Hippocampal formation (tissue), 2 donors: Measurements from ENCODE around the gene NRBP1.
"Not testable (repeated sequence)": the region's sequence is repeated elsewhere in the genome, so short reads cannot be mapped to it uniquely, and the experiment has no call there.

Experiments
- DNase-seq, 2 donors: peaks; one replicate each; lab custom pipeline; 2025; lab: John Stamatoyannopoulos, UW

Gene NRBP1

DNA sequence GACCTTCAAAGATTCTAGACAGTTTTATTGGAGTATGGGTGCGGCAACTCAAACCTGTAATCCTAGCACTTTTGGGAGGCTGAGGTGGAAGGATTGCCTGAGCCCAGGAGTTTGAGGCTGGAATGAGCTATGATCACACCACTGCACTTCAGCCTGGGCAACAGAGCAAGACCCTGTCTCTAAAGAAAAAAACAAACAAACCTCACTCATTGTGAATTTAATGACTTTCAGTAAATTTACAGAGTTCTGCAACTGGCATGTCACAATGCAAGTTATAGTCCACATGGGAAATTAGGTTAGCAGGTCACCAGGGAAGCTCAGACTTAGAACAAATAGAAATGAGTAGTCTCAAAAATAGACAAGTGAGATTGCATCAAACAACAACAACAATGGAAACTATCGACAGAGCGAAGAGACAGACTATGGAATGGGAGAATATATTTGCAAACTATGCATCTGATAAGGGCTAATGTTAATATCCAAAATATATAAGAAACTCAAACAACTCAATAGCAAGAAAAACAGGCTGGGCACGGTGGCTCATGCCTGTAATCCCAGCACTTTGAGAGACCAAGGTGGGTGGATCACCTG, 6.7 kb upstream of the NRBP1 start:
- no peak for DNase-seq

DNA sequence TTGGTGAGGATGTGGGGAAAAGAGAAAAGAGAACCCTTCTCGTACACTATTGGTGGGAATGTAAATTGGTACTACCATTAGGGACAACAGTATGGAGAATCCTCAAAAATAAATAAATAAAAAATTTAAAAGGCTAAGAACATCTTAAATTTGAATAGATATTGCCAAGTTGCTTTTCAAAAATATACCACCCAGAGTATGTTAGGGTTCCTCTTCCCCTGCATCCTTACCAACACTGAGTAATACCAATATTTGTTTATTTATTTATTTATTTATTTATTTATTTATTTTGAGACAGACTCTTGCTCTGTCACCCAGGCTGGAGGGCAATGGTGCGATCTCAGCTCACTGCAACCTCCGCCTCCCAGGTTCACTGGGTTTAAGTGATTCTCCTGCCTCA, 5.5 kb upstream of the NRBP1 start:
- DNase-seq = no peak

DNA sequence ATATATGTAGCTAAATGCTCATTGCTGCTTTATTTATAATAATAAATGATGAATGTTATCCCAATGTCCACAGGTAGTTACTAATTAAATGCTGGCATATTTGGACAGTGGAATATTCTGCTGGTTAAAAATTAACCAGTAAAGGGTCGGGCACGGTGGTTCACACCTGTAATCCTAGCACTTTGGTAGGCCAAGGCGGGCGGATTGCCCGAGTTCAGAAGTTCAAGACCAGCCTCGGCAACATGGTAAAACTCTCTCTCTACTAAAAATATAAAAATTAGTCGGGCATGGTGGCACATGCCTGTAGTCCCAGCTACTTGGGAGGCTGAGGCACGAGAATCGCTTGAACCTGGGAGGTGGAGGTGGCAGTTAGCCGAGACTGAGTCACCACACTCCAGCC, 3.4 kb upstream of the NRBP1 start:
- not testable (repeated sequence) for DNase-seq

DNA sequence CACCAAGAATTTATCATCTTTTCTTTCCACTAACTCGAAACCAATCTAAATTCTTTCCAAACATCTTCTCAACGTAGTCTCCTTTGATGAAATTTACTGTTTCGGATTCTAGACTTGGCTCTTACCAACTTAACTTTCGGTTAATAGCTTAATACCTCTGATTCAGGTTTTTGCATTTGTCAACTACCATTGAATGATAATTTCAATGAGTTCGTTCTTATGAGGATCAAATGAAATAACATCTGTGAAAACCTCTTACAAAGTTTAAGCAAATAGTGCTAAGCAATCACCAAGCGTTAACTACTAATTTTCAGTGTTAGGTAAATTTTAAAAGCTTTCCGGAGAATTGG, 593 bp upstream of the NRBP1 start:
- no peak for DNase-seq

DNA sequence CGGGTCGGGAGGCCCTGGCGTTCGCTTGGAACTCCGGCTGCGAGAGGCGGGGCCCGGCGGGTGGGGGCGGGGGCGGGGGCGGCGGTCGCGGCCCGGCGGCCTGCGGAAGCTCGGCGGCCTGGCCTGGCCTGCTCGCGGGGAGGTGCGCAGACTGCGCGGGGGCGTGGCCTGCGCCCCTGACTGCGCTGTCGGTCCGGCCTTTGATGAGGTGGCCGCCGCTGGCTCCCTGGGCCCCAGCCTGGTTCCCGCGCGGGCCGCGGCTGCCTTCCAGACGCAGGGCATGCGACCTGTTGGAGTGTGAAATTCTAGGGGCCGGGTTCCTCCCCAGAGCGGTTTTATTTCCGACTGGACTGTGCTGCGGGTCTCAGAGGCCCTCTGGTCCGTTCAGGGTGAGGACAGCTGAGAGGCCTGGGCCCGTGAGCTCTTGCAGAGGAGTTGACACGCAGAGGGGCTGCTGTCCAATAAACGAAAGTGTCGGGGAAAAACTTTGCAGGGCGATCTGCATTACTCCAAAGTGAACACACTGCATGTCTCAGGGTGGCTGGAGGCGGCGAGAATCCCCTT, 629 bp downstream of the NRBP1 start:
- peak; percentile 52 to 82 for DNase-seq

DNA sequence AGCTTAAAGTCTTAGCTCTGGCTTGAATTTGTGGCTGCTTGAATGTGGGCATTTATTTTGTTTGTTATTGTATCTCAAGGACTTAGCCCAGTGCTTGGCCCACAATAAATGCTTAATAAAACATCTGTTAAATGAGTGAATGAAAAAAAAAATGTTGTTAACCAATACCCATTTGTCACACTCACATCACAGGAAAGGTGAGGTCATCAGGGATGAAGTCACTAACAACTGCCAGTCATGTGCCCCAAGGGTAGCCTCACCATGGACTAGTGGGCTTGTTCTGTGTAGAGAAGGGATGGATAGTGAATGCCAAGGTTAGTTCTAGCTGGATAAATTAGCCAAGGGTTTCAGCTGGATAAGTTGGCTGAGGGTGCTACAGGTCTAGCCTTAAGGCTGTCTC, 3.0 kb downstream of the NRBP1 start:
- no peak for DNase-seq

DNA sequence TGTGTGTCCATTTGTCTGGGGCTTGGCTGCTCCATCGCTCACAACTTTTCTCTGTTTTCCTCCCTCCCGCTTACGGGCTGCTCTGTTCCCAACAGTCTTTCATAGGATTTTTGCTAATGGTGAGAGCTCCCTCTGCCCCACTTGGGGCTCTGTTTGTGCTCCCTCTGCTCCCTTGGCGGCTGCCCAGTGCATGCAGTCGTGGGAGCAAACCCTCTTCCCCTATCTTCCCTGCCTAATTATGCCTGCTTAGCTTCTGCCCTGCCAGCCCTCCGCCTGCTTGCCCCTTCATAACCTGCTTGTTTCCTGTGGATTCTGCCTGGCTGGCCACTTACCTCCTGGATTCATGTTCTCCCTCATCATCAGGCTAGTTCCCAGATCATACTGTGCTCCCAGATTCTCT, 7.2 kb downstream of the NRBP1 start:
- DNase-seq = no peak

DNA sequence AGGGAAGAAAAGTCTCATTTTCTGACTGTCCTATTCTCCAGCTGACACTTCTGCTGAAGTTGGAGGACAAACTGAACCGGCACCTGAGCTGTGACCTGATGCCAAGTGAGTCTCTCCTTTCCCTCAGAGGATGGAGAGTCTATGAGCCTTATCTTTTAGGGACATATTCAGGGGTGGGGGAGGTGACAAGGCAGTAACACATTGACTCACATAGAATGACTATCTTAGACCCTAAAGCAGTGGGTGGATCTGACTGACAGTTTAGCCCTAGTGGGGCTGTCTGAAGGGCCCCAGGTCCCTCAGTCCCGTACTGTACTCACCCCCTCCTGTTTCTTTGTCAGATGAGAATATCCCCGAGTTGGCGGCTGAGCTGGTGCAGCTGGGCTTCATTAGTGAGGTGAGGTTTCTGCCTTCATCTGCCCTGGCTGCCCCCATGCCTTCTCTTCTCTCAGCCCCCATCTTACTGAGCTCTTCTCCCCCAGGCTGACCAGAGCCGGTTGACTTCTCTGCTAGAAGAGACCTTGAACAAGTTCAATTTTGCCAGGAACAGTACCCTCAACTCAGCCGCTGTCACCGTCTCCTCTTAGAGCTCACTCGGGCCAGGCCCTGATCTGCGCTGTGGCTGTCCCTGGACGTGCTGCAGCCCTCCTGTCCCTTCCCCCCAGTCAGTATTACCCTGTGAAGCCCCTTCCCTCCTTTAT, 12.9 kb downstream of the NRBP1 start:
- no peak for DNase-seq

DNA sequence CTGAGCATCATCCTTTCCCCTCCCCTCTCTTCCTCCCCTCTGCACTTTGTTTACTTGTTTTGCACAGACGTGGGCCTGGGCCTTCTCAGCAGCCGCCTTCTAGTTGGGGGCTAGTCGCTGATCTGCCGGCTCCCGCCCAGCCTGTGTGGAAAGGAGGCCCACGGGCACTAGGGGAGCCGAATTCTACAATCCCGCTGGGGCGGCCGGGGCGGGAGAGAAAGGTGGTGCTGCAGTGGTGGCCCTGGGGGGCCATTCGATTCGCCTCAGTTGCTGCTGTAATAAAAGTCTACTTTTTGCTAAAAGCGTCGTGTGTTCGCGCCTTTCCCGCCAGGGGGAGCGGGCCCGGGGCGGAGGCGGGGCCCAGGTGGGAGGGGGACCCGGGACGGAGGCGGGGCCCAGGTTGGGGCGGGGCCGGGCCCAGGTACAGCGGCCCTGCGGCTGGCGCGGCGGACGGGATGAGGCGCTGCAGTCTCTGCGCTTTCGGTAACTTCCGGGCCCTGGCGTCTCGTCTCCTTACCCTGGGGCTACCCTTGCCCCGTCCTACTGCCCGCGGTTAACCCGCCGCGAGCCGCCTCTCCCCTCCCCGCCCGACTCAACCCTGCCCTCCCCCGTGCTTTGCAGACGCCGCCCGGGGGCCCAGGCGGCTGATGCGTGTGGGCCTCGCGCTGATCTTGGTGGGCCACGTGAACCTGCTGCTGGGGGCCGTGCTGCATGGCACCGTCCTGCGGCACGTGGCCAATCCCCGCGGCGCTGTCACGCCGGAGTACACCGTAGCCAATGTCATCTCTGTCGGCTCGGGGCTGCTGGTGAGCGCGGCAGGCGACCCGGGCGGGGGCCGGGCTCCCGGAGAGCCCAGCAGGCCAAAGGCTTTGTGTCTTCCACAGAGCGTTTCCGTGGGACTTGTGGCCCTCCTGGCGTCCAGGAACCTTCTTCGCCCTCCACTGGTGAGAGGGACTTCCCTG, 13.8 kb downstream of the NRBP1 start, which contains the start of gene KRTCAP3:
KRTCAP3 (plus strand) TSS at position 424 of the 962 bp plus-strand sequence; CDS start at position 456, 32 bp downstream.
- DNase-seq = no peak

DNA sequence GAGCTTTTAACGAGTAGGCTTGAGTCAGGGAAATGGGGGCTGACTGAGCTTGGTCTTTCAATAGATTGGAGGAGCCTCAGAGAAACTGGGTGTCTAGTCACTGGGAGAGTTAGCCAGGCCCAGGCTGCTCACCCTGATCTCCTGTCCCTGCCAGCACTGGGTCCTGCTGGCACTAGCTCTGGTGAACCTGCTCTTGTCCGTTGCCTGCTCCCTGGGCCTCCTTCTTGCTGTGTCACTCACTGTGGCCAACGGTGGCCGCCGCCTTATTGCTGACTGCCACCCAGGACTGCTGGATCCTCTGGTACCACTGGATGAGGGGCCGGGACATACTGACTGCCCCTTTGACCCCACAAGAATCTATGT, 14.5 kb downstream of the NRBP1 start:
- no peak for DNase-seq

DNA sequence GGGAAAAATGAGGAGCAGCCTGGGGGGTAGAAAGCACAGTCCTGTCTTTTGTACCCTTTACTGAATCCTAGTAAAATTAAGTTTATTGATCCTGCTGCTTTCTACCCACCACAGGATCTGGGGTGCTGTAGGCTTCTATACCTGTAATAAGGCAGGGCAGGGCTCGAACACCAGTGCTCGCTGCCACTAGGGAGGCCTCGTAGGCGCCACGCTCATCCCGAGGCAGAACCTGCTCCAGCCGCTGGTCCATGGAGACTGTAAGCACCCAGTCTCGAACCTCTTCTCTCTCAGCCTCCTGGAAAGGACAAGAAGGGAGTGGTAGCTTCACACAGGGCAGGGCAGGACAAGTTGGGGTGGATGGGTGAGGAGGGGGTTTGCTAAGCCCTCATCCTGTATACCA, 16.7 kb downstream of the NRBP1 start:
- no peak for DNase-seq

DNA sequence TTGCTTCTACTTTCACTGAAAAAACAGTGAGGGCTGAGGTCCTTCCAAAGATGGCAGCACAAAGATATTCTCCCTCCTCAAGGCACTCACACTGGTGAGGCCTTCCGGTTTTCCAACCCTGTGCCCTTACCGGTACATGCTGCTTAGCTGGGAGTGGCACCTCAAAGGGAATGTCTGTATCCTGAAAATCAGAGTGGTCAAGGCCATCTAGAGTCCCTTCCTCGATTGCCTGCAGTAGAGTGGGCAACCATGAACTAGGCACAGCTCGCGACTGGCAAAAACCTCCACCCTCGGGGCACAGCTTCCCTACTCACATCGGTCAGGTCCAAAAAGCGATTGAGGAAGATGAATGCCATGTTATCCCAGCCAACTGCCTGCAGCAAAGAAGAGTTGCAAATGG, 17.2 kb downstream of the NRBP1 start:
- no peak for DNase-seq

DNA sequence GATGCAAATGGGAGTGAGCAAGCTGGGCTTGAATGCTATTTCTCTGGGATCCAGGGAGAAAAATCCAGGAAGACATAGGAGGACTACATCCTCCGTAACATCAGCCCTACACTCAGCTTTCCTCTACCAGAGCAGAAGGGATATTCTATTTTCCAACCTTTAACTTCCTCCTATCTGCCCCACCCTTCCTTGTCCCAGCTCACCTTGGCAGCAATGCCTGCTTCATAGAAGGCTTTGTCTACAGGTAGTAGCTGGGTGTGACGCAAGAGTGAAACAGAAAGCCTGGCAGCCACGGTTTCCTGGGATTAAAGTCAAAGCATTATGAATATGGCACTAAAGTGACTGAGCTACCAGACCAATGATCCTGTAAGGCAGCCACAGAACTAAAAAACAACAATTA, 17.6 kb downstream of the NRBP1 start:
- DNase-seq = no peak

DNA sequence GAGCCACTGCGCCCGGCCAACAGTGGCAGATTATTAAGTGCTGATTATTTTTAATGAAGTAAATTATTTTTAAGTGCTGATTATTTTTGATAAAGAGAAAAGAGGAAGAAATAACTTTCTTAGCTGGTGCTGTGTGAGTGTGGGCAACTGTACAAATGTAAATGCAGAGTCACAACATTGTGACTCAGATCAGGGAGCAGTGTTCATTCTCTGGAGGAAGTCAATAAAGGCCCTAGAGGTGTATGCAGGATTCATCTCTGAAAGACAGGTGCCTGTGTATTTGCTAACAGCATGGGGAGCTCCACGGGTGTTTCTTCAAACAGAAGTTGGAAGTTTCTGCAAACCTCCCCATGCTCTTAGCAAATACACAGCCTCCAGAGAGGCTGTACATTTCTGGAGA, 19.9 kb downstream of the NRBP1 start:
- no peak for DNase-seq

DNA sequence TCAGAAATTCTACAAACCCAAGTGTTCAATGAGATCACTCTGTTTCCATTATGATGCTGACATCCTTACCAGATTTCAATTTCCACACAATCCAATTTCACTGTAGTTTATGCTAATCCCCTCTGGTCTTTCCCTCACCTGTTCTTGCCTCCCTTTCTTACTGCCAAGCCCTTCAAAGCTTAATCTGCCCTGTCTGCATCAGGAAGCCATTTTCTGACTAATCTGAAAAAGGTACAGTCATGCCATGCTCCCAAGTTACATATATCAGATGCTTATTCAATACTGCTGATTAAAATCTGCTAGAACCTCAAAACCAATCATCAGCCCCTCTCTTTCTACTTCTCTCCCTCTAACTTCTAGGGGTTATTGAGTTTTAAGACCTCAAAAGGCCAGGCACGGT, 22.7 kb downstream of the NRBP1 start:
- DNase-seq = no peak

DNA sequence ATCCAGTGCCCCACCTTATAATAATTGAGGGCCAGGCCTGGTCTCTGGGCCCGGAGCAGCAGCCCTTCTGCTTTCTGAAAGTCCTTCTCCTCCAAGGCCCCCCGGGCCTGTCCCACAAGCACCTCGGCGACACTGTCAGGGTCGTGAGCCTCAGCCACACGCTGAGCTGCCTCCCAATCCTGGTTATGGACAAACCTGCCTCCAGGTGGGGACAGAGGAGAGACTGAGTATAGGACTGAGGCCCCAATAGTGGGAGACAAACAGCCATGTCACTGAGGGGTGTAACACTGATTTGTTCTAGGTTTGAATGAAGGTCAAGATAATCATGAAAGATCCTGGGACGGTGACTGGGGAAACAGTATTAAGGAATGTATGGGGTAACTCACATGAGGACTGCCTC, 25.5 kb downstream of the NRBP1 start:
- no peak for DNase-seq

DNA sequence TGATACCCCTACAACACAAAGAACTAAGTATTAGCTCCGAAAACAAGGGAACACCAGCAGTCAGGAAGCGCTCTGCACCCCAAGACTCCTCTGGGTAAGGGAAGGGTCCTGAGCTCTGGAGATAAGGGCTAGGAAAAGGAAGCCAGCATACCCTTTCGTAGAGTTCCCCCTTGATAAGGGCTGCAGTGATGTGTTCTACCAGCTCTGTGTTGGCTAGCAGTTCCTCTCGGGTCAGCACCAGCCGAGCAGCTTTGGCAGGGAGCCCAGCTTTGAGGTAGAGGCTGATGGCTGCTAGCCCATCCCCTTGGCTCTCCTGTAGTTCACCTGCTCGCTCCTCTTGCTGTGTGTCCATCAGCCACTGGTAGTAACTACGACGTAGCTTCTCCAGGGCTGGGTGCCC, 32.7 kb downstream of the NRBP1 start:
- DNase-seq = no peak

DNA sequence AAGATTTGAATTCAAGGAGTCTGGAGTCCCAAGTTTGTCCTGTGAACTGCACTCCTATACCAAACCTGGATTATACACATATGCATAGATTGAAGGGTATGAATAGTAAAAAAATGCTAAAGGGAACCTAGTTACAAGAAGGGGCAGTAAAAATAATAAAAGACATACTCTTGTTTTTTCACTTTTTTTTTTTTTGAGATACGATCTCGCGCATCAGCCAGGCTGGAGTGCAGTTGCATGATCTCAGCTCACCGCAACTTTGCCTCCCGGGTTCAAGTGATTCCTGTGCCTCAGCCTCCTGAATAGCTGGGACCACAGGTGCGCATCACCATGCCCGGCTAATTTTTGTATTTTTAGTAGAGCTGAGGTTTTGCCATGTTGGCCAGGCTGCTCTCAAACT, 36.0 kb downstream of the NRBP1 start:
- no peak for DNase-seq

DNA sequence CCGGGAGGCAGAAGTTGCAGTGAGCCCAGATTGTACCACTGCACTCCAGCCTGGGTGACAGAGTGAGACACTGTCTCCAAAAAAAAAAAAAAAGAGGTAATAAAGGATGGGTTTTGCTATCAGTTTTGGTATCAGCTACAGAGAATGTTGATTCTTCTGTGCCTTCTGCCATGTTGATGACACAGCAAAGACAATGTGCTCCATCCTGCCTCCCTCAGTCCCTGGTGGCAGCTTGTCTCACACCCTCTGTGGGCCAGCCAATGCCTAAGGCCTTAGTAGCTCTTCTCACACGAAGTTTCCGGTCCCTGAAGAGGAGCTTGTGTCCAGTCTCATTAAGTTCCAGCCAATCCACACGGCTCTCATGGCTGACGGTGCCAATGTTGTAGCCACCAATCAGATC, 43.5 kb downstream of the NRBP1 start:
- DNase-seq = no peak

DNA sequence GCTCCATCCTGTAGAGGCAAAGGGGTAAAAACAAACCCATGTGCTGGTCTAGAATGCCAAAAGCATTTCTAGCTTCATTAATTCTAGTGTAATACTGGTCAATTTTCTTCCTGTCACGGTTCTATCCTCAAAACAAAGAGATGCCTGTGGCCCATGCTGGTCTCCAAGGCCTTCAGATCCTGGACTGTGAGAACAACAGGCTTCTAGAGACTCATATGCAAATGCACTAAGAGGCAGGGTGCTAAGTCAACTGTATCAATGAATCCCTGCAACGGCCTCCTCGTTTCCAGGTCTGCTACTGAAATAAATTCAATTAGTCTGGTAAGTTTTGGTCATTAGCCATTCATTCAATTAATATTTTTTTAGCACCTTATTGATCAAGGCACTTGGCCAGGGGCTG, 57.1 kb downstream of the NRBP1 start:
- peak in 1 of 2 donors; percentile 5 for DNase-seq

DNA sequence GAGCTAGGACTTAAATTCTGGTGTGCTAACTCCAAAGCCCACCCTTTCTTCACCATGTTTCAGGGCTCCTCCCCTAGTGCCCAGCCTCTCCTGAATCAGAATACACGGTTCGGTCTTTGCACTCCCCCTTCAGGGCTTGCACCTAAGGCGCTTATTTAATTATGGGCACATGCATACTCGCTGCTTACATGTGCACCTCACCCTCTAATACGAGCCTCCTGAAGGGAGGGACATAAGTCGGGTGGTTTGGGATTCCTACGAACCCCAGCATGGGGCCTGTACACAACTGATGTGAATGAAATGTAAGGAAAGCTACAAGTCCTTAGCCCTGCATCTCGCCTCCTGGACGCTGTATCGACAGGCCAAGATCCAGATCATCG, 60.7 kb downstream of the NRBP1 start:
- no peak for DNase-seq

DNA sequence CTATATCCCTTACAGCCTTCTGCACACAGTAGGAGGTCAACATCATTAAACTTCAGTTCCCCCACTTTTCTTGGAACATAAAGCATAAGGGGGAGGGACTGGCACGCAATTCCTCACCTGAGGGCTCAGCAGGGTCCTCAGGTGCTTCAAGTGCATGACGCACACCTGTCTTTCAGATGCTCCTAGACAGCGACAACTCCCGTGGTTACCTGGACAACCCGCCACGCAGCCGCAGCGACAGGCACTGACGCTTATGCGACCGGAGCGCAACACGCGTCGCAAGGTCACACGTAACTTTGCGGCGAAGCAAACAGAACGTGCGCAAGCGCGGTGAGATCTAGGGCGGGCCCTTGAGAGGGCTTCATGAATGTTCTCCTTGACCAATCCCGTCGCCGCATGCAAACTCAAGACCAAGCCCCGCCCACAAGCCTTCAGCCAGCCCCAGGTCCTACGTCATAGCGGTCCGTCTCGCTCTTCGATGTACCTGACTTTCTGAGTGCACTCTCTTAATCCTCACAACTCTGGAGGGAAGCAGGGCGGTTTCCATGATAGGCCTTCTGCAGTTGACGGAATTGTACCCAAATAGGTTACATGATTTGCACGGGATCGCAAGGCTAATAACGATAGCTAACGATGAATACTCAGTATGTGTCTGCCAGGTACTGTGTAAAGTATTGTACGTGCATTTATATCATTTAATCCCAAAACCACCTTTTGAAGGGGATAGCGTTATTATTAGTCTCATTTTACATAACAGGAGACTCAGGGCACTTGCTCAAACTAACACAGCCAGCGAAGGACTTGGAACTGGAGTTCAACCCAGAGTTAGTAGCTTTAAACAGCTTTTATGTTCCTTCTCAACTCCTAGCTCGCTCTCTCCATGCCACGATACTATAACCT, 61.3 kb downstream of the NRBP1 start, which contains the start of gene IFT172:
IFT172 (minus strand) TSS at position 246 of the 900 bp plus-strand sequence; CDS start at position 156, 90 bp downstream.
- DNase-seq = peak; percentile 95 to 96
